OCI-LY3 (cell line): ENCODE results near the gene CUL1.

Source experiments
- CTCF ChIP-seq: fragments of 200-600, 300-600 bp; sonication (generic); IDR thresholded peaks from 2 replicates; pipeline ENCODE4 v1.5.1; 2014; ENCODE audit warnings: antibody characterized with exemption, low read length, low read depth
- EZH2phosphoT487 ChIP-seq: fragments of 200-600 bp; shearing (Covaris generic); IDR thresholded peaks from 2 replicates; pipeline ENCODE4 v1.6.1; 2018; ENCODE audit warnings: antibody characterized with exemption, mixed run types, low read depth

GRCh38 chr7:148652773-148653172 is 45.9 kb upstream of the CUL1 start:
- TF ChIP-seq CTCF = no peak
- TF ChIP-seq EZH2phosphoT487 = no peak
